Mononuclear cell (primary cell): ENCODE data around the gene PROCA1. TPM values are rescaled to one million over a fixed set of nuclear protein-coding genes. Genes with fewer than 3 reads are reported as not detected.
"Not testable (repeated sequence)": the region's sequence is repeated elsewhere in the genome, so short reads cannot be mapped to it uniquely, and the experiment has no call there.

ENCODE experiments used
- H3K27me3 ChIP-seq: 2 replicates; pipeline ENCODE4 v1.6.0; 2011; ENCODE audit warnings: low read length, control low read depth; ENCODE audit not compliant: insufficient read depth
- H3K4me1 ChIP-seq: 2 replicates; pipeline ENCODE4 v1.5.1; 2011; ENCODE audit warnings: mild to moderate bottlenecking, low read length, control low read depth; ENCODE audit not compliant: insufficient read depth
- H3K4me3 ChIP-seq: 2 replicates; pipeline ENCODE4 v1.5.1; 2011; ENCODE audit warnings: mild to moderate bottlenecking, low read length, moderate library complexity
- H3K9me3 ChIP-seq: 2 replicates; pipeline ENCODE4 v1.5.1; 2011; ENCODE audit warnings: low read depth, mild to moderate bottlenecking, control low read depth, low read length
- total RNA-seq: library from RNA; depleted of rRNA; stranded (reverse); fragments of >200 nt; gene quantifications from one replicate; pipeline ENCODE4 v1.2.3, GENCODE V29; 2012

The PROCA1 gene
- total RNA-seq, 1 donor: 0.94 TPM

DNA sequence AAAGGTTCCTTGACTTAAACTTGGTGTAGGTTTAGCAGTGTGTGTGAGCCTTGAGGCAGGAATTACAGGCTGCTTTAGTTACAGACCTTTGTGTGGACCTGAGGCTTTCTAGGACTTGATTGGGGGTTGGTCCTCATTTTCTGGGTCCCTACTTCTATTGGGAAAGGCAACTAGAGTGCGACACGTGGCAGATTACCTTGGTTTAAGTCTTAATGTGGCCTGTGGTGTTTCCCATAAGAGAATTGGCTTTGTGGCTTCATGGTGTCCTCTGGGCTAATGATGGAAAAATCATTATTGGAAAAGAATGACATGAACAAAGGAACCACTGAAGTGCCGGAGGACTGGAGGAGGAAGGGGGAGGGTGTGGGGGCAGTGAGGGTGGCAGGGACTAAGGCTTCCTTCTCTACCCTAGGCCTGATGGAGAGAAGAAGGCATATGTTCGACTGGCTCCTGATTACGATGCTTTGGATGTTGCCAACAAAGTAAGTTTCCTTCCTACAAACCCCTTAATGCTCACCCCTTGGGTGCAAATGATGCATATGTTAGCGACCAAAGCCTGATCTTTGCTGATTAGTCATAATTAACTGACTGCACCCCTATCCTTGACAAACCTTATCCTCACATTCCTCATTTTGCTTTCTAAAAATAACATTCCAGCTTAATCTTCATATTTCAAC, 11.6 kb upstream of the PROCA1 start:
- no peaks in the 10 kb centered on the region for H3K9me3 ChIP-seq
- H3K4me3 ChIP-seq: no peak overlapping the region
- H3K4me1 ChIP-seq: peaks cover 79% of the 10 kb centered on the region

GRCh38 chr17:28722417-28723158, 10.9 kb upstream of the PROCA1 start:
- Histone ChIP-seq H3K4me3 (no peak overlapping the region), H3K27me3 (no peaks in the 10 kb centered on the region), H3K9me3 (no peaks in the 10 kb centered on the region), H3K4me1 (peaks cover 77% of the 10 kb centered on the region)

More for the DNA sequence above, 11.6 kb upstream of the PROCA1 start:
- no peaks in the 10 kb centered on the region for H3K27me3 ChIP-seq

DNA sequence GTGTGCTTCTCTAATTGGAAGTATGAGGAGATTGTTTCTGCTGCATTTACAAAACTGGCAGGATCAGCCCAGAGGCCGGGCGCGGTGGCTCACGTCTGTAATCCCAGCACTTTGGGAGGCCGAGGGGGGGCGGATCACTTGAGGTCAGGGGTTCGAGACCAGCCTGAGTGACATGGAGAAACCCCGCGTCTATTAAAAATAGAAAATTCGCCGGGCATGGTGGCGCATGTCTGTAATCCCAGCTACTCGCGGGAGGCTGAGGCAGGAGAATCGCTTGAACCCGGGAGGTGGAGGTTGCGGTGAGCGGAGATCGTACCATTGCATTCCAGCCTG, 9.3 kb upstream of the PROCA1 start:
- peaks cover 79% of the 10 kb centered on the region for H3K4me1 ChIP-seq
- H3K9me3 ChIP-seq, H3K27me3 ChIP-seq: not testable (repeated sequence)
- peak overlapping the region; percentile 65 for H3K4me3 ChIP-seq

DNA sequence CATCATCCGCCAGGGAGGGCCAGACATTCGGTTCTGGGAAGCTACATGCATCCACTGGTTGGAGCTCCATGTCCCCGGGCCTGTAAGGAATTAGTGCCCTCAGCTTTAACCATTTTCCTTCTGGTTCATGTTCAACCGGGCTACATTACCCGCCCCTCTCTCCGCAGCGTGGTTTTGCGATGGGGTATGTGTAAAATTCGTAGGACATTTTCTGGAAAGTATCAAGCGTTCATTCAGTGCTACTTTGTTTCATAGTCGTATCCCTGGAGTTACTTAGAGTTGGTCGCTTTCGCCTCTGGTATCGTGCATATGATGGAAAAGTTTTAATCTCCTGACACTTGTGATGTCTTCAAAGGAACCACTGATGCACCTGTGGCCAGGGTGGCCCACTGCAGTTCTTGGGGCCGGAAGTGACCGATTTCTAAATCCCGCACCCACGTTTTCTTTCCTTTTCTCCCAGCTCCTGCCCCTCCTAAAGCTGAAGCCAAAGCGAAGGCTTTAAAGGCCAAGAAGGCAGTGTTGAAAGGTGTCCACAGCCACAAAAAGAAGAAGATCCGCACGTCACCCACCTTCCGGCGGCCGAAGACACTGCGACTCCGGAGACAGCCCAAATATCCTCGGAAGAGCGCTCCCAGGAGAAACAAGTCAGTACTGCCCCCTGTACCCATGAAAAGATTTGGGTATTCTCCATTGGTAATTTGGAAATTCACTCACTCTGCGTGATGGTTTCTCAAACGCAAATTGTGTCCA, 8.7 kb upstream of the PROCA1 start:
- H3K4me1 ChIP-seq: peaks cover 74% of the 10 kb centered on the region
- H3K9me3 ChIP-seq: no peaks in the 10 kb centered on the region
- H3K27me3 ChIP-seq: peaks cover 2% of the 10 kb centered on the region
- peak overlapping the region; percentile 65 for H3K4me3 ChIP-seq

DNA sequence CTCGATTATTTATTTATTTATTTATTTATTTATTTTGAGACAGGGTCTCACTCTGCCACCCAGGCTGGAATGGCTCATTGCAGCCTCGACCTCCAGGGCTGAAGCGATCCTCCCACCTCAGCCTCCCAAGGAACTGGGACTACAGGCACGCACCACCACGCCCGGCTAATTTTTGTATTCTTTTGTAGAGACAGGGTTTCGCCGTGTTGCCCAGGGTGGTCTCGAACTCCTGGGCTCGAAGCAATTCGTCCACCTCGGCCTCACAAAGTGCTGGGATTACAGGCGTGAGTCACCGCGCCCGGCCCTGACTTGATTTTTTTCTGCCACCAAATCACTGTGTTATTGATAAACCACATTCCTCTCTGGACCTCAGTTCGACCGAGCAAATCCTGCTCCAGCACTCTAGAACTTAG, 7.3 kb upstream of the PROCA1 start:
- peak overlapping the region; percentile 65 for H3K4me3 ChIP-seq
- peaks cover 2% of the 10 kb centered on the region for H3K27me3 ChIP-seq
- no peaks in the 10 kb centered on the region for H3K9me3 ChIP-seq
- H3K4me1 ChIP-seq: peaks cover 62% of the 10 kb centered on the region

DNA sequence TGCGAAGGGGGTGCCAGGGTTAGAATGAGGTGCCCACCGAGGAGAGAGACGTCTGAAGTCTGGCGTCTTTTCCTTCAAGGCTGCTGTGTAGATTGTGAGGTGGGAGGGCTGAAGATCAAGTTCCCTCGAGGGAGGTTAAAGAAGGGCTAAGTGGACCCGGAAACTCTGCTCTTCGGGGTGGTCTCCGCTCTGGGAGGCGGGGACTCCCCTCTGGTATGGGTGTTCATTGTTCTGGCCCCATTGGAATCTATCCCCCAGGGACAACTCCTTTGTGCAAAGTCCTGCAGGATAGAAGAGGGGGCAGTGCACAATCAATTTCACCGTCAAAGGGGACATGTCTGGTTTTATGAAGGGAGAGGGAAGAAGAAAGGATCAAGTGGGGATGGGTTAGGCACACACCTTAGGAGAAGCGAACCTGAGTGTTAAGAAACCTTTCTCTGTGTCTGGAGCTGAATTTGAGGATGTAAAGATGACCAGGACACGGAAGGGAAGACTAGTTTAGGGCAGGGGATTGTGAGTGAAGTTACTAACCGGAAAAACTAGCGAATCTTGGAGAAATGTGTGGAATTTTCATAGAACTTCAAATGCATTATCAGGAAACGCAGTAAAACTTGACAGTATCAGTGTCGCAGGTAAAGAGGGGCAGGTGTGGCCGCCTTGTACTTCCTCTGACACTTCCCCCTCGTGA, 6.8 kb upstream of the PROCA1 start:
- Histone ChIP-seq H3K4me1 (peaks cover 62% of the 10 kb centered on the region), H3K9me3 (no peaks in the 10 kb centered on the region), H3K27me3 (peaks cover 2% of the 10 kb centered on the region), H3K4me3 (no peak overlapping the region)

- Histone ChIP-seq H3K9me3 (no peaks in the 10 kb centered on the region), H3K4me1 (peaks cover 57% of the 10 kb centered on the region), H3K4me3 (peak within 1 kb of the TSS; percentile 36), H3K27me3 (peaks cover 2% of the 10 kb centered on the region)
Measured at GRCh38 chr17:28717578-28718332, 6.1 kb upstream of the PROCA1 start, which contains the start of gene RAB34. TSS of gene RAB34 (minus strand) at chr17:28717868. CDS start at chr17:28717266, 602 bp downstream.

DNA sequence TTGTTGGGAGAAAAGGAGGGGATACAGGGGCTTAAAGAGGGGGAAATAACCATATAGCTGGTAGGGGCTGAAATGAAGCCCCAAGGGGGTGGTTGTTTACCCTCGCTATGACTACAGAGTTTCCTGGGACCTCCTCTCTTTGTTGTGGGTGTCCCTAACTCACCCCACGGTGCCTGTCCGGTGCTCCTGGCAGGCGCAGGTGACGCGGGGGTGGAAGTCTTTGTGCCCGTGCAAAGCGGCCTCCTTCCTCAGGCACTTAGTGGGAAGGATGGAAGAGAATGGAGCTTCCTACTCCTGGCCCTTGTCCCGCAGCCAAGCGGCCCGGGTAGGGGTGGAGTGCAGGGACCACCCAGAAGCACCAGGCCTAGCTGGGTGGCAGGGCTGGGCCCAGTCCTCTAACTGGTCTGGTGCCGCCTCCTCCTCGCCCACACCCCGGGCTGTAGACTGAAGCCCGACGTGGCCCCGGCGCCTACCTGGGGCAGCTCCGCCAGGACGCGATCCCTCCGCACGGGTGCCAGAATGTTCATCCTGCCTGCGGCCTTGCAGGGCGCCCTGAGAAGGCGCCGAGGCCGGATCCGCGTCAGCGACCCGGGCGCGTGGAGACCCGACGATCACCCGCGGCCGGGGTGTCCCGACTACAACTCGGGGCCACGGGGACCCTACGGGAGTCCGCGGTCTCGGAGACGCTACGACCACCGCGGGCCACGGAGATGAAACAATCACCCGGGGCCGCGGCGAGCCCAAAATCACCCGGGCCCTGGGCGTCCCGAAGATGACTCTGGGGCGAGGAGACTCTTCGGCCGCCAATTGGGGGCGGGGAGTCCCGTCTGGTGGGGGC, 5.3 kb upstream of the PROCA1 start:
- no peaks in the 10 kb centered on the region for H3K9me3 ChIP-seq
- H3K4me1 ChIP-seq: peaks cover 57% of the 10 kb centered on the region
- peaks cover 2% of the 10 kb centered on the region for H3K27me3 ChIP-seq
- H3K4me3 ChIP-seq: peak overlapping the region; percentile 36

- Histone ChIP-seq H3K4me3 (no peak overlapping the region), H3K4me1 (peaks cover 51% of the 10 kb centered on the region), H3K27me3 (peaks cover 2% of the 10 kb centered on the region), H3K9me3 (no peaks in the 10 kb centered on the region)
Measured at GRCh38 chr17:28715217-28715616, 3.5 kb upstream of the PROCA1 start.

DNA sequence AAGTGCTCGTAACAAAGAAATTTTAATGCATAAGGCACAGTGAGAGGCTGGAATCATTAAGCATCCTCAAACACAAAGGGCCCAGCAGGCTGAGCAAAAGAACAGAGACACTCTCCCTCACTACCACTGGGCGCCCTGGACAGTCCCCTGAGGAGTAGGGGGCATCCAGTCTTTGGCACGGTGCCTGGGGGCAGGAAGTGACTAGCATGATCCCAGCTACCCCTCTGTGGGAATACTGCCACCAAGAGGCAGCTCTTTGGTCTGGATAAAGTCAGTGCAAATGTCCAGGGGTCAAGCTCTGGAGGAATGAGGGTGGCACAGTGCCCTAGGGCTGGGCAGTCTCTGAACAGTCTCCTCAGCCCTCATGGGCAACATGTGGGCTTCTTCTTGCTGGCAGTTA, 2.6 kb upstream of the PROCA1 start:
- H3K4me1 ChIP-seq: peaks cover 49% of the 10 kb centered on the region
- H3K9me3 ChIP-seq: no peaks in the 10 kb centered on the region
- H3K4me3 ChIP-seq: no peak overlapping the region
- peaks cover 2% of the 10 kb centered on the region for H3K27me3 ChIP-seq

DNA sequence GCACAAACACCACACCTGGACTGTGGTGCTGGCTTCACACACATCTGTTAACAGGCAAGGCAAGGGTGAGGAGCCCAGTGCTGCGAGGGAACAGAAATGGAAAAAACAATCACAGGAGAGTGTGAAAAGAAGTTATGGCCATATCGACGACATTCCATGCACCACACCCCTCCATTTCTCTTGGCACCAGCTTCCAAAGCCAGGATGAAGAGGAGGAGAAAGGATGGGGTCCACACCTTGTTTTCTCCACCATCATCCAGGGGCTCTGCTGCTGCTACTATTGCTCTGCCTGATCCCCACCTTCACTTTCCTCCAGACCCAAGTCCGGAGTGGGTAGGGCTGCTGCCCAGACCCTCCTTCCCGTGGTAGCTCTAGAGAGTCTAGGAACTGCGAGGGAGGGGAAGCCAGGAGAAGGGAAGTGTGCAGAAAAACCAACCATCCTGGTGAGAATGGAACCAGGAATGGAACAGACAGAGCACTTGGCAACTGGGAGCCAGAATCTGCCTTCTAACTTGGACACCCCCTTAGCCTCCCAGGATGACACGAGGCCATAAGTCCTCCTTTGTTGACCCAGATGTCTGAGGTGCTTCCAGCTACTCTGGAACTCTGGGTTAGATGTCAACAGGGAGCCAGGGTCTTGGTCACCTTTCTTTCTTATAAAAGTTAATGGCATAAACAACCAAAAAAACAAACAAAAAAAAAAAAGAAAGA, 1.2 kb upstream of the PROCA1 start:
- no peak overlapping the region for H3K4me3 ChIP-seq
- peaks cover 2% of the 10 kb centered on the region for H3K27me3 ChIP-seq
- no peaks in the 10 kb centered on the region for H3K9me3 ChIP-seq
- peaks cover 35% of the 10 kb centered on the region for H3K4me1 ChIP-seq

GRCh38 chr17:28712032-28712704, 480 bp upstream of the PROCA1 start:
- H3K27me3 ChIP-seq: peaks cover 2% of the 10 kb centered on the region
- H3K9me3 ChIP-seq: no peaks in the 10 kb centered on the region
- peak overlapping the region; percentile 70 for H3K4me3 ChIP-seq
- peaks cover 30% of the 10 kb centered on the region for H3K4me1 ChIP-seq
